ENCODE measurements around the gene DKK3. TPM values are rescaled to one million over a fixed set of nuclear protein-coding genes. Genes with fewer than 3 reads are reported as not detected.

Gene DKK3
- polyA plus RNA-seq, 3 donors, result 72.0 to 81.3 (median 72.5) TPM

- no peak for DNase-seq (ENCODE audit: low read depth in 3 of 3, low spot score in 2 of 3)
These were observed 23.6 kb upstream of the DKK3 start for GRCh38 chr11:12031856-12032544.

DNA sequence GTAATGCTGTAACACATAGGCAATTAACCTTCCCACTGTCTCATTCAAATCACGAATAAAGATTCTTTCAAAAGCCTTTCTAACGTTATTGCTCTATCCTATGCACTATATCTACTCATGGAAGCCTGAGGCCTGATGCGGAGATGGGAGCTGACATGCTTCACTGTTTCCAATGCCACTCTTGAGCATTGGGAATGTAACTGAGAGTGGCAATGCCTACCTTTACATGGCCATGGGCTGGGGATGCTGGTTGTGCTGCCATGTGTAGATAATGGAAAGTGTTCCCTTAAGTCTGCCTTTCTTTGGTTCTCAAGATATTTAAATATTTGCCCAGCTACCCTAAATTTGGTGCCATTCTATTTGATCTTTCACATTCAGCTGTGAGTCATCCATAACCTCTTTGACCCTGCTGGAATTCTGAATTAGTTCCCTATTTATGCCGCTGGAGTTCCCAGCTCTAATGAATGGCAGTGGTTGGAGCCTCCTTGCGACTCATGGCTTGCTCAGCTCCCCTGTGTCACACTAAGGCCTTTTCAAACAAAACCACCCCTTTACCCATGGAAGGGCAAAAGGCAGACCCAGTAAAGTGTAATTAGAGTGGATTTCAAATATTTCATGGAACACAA, 21.4 kb upstream of the DKK3 start:
- no peak for DNase-seq (ENCODE audit: low read depth in 3 of 3, low spot score in 2 of 3)

- DNase-seq (ENCODE audit: low read depth in 3 of 3, low spot score in 2 of 3), result no peak
These were observed 20.7 kb upstream of the DKK3 start for GRCh38 chr11:12029119-12029518.

DNA sequence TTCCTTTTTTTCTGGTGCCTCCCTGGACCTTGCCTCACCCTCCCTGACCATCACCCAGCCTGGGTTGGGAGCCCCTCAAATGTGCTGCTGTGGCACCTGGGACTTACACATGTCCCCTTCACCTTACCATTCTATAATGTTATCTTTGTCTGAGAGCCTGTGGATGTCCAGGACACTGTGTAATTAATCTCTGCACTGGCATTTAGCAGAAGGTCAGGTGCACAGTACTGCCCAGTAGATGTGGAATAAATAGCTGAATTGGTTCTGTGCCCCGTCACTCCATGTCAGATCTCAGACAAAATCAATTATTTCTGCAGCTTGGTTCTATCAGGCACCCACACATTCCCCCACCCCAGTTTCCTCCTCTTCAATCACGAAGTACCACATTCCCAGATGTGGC, 19.9 kb upstream of the DKK3 start:
- DNase-seq (ENCODE audit: low read depth in 3 of 3, low spot score in 2 of 3), result no peak

- no peak for DNase-seq (ENCODE audit: low read depth in 3 of 3, low spot score in 2 of 3)
These were observed 18.1 kb upstream of the DKK3 start for GRCh38 chr11:12026331-12027211.

DNA sequence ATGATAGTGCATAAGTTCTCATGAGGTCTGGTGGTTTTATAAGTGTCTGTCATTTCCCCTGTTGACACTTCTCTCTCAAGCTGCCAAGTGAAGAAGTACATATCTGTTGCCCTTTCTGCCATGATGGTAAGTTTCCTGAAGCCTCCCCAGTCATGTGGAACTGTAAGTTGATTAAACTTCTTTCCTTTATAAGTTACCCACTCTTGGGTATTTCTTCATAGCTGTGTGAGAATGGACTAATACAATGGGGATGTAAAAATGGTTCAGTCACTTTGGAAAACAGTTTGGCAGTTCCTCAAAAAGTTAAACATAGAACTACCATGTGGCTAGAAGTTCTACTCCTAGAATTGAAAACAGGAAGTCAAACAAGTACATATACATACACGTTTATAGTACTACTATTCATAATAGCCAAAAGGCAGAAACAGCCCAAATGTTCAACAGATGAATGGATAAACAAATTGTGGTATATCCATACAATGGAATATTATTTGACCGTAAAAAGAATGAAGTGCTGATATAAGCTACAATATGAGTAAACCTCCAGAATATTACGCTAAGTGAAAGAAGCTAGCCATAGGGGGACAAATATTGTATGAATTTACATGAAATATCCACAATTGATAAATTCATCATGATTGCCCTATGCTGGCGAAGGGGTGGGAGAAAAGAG, 16.0 kb upstream of the DKK3 start:
- no peak for DNase-seq (ENCODE audit: low read depth in 3 of 3, low spot score in 2 of 3)

DNA sequence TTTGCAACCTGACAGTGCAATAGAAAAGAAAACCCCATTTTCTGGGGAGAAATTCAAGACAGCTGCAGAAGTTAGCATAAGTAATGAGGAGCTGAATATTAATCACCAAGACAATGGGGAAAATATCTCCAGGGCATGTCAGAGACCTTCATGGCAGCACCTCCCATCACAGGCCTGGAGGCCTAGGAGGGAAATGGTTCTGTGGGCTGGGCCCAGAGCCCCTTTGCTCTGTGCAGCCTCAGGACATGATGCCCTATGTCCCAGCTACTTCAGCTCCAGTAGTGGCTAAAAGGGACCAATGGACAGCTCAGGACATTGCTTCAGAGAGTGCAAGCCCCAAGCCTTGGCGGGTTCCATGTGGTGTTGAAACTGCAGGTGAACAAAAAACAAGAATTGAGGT, 14.6 kb upstream of the DKK3 start:
- DNase-seq (ENCODE audit: low read depth in 3 of 3, low spot score in 2 of 3), result no peak

DNA sequence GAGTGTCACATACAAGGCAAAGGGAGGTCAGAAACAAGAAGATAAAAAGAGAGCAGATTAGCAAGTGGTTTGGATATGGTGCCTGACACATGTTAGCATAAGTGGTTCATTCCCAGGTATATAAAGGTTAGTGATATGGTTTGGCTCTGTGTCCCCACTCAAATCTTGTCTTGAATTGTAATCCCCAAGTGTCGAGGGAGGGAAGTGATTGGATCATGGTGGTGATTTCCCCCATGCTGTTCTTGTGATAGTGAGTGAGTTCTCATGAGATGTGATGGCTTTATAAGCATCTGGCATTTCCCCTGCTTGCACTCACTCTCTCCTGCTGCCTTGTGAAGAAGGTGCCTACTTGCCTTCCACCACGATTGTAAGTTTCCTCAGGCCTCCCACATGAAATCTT, 12.1 kb upstream of the DKK3 start:
- DNase-seq (ENCODE audit: low read depth in 3 of 3, low spot score in 2 of 3), result no peak

DNA sequence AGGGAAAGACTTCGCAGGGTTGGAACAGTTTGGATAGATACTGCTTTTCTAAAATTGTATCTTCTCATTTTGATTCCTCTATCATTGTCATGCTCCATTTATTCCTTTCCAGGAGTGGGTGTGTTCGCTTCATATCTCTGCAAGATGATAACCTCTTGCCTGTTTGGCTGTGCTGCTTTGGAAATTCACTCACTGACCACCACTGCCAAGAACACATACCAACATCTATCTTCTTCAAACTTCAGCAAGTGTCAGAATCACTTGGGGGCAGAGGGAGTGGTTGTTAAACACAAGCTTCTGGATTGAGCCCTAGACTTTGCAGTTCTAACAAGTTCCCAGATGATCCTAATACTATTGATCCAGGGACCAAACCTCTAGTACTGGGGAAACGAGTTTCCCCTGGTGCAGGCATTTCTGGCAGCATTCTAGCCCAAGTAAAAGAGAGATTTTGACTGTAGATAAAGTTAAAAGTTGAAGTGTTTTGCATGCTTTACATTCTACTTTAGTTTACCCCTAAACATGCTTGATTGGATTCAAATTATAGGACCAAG, 11.5 kb upstream of the DKK3 start:
- no peak for DNase-seq (ENCODE audit: low read depth in 3 of 3, low spot score in 2 of 3)

DNA sequence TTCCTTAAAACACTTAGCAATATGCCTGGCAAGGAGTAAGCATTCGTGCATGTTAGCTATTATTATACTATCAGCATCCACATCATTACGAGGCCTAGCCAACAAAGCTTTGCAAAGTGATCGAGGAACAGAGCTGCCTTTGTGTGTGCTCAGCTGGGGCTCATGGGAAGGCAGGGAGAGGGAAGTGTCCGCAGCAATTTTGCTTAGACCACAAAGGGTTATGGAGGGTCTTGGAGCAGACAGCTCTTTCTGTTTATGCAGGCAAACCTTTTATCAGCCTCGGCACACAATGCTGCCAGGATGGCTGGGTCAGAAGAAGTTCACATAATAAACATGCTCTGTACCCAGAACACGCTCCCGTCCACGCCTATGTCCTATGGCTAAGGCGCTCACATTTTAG, 10.9 kb upstream of the DKK3 start:
- DNase-seq (ENCODE audit: low read depth in 3 of 3, low spot score in 2 of 3), result no peak

DNA sequence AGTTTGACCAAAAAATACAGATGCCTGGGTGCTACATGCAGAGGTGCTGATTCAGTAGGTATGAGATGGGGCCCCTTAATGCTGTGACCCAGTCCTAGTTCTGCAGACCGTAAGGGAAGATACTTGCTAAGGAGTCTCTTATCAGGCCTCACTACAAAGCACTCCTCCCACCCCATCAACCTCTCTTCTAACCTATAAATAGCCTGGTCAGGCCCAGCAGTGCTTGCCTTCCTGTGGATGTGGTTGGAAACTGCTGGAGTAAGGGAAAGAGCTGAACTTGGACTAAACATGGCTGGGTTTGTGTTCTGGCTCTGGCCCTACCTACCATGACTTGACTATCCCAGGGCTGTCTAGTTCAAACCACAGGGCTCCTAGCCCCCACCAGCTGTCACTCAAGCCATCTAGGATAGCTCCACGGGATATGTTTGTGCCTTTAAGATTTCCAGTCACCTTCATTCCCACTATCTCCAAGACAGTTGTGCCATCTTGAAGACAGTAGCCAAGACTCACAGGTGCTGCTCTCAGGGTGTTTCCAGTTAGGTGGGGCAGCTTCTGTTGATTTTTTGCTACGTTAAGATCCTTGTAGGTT, 9.5 kb upstream of the DKK3 start:
- no peak for DNase-seq (ENCODE audit: low read depth in 3 of 3, low spot score in 2 of 3)

DNA sequence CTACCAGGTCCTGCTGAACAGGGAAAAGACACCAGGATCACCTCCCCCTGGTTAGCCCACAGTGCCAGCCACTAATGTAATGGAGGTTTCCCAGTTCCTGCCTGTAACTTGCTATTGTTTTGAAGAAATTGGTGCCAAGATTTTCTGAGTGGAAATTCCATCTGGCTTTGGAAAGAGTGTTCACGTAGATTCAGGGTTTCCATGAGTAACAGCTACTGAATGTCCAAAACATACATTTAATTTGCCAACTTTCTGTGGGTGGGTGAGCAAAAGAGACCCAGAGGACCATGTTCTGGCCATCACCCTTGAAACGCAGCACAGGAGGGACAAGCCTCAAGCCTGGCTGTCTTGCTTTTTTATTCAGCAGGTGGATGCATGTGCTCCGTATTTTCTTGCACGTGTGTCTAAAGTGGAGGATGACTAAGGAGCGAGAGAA, 8.8 kb upstream of the DKK3 start:
- no peak for DNase-seq (ENCODE audit: low read depth in 3 of 3, low spot score in 2 of 3)

- DNase-seq (ENCODE audit: low read depth in 3 of 3, low spot score in 2 of 3), result no peak
These were observed 7.8 kb upstream of the DKK3 start for GRCh38 chr11:12016246-12016645.

GRCh38 chr11:12015486-12015885, 7.1 kb upstream of the DKK3 start:
- no peak for DNase-seq (ENCODE audit: low read depth in 3 of 3, low spot score in 2 of 3)

DNA sequence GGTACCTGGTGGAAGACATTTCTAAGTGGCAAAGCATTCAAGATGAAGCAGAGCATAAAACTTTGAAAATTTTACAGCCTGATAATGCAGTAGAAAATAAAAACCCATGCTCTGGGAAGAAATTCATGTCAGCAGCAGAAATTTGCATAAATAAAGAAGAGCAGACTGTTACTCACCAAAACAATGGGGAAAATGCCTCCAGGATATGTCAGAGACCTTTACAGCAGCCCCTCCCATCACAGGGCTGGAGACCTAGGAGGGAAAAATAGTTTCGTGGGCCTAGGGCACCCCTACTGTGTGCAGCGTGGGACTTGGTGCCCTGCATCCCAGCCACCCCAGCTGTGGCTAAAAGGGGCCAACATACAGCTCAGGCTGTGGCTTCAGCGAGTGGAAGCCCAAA, 5.4 kb upstream of the DKK3 start:
- DNase-seq (ENCODE audit: low read depth in 3 of 3, low spot score in 2 of 3), result no peak

- DNase-seq (ENCODE audit: low read depth in 3 of 3, low spot score in 2 of 3), result no peak
These were observed 1.3 kb upstream of the DKK3 start for GRCh38 chr11:12009617-12010321.

DNA sequence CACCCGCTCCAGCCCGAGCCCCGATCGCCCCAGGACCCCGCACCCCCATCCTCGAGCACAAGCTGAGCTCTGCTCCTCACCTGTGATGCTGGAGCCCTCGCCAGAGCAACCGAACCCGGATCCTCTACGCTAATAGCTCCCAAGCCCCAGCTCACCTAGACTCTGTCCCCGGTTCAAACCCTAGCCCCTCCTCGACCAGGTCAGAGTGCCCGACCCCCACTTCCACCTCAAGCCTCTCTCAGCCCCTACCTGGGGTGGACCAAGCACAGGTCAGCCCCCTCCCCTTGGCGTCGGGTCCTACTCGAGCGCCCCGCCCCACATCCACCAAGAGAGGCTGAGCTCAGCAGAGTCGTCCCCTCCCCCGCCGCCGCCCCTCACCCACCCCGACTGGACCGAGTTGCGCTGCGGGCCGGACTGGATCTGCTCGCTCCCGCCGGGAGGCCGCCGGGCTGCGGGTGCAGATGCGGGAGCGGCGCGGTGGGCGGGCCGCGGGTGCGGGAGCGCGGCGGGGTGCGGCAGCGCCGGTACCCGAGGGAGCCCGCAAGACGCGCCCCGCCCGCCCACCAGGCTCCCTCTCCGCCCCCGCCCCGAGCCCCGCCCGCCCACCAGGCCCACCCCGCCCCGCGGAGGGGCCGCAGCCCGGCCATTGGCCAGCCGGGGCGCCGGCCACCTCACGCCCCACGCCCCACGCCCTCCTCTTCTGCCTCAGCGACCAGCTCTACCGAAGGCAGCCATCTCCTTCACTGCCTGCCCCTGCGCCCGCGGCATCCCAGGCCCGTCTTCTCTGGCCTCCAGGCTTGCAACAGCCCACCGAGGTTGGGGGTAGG, 577 bp upstream of the DKK3 start:
- no peak for DNase-seq (ENCODE audit: low read depth in 3 of 3, low spot score in 2 of 3)

- no peak for DNase-seq (ENCODE audit: low read depth in 3 of 3, low spot score in 2 of 3)
These were observed 1.2 kb downstream of the DKK3 start for GRCh38 chr11:12007230-12007593.
